ENCODE results near the gene ADIPOQ. TPM values are rescaled to one million over a fixed set of nuclear protein-coding genes. Genes with fewer than 3 reads are reported as not detected.

Gene ADIPOQ
- total and polyA plus RNA-seq, 12 donors = 0.39 to 47.0 (median 6.8) TPM; not detected in 1

DNA sequence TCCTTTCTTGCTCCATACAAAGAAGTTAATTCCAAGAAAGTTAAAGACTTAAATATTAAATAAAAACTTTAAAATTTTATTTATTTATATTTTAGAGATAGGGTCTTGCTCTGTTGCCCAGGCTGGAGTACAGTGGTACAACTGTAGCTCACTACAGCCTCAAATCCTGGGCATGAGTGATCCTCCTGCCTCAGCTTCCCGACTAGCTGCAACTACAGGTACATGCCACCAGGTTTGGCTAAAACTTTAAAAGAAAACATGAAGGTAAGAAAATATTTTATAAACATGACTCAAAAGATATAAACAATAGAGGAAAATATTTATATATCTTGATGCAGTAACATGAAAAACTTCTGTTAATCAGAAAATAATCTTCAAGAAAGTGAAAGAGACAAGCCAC is 33.2 kb downstream of the ADIPOQ start:
- intact Hi-C loops (cut with DNase I) = no loop called here
- Histone ChIP-seq H3K27me3 (no peaks in the 10 kb centered on the region), H3K9me3 (peaks cover 0 to 7% (median 0%) of the 10 kb centered on the region in 11 donors), H3K4me1 (peaks cover 0 to 21% (median 5%) of the 10 kb centered on the region in 9 donors), H3K27ac (no peak overlapping the region), H3K4me3 (no peak overlapping the region), H3K36me3 (no peaks in the 10 kb centered on the region)
- DNase-seq (no peak), ATAC-seq (no peak)
- 0 to 100% methylated on average over 1 of the region's 1 CpG for WGBS, 2 donors
- TF ChIP-seq, protein P1, sequence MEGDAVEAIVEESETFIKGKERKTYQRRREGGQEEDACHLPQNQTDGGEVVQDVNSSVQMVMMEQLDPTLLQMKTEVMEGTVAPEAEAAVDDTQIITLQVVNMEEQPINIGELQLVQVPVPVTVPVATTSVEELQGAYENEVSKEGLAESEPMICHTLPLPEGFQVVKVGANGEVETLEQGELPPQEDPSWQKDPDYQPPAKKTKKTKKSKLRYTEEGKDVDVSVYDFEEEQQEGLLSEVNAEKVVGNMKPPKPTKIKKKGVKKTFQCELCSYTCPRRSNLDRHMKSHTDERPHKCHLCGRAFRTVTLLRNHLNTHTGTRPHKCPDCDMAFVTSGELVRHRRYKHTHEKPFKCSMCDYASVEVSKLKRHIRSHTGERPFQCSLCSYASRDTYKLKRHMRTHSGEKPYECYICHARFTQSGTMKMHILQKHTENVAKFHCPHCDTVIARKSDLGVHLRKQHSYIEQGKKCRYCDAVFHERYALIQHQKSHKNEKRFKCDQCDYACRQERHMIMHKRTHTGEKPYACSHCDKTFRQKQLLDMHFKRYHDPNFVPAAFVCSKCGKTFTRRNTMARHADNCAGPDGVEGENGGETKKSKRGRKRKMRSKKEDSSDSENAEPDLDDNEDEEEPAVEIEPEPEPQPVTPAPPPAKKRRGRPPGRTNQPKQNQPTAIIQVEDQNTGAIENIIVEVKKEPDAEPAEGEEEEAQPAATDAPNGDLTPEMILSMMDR (IDR thresholded peaks at IDR 0.05) = no peak

DNA sequence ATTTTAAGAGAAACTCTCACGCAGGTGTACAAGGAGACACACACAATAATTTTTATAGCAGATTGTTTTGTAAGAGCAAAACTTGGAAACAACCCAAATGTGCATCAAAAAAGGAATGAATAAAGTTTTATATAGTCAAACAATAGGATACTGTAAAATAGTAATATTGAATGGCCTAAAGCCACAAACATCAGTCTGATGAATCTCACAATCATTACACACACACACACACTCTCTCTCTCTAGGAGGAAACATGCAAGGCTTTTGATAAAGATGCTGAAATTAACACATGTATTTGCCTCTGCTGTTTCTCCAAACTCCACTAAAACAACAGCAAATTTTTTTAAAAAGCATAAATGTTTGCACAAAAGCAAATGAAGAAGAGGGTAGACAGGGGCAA is 37.3 kb downstream of the ADIPOQ start:
- H3K36me3 ChIP-seq = no peaks in the 10 kb centered on the region
- TF ChIP-seq, protein P1 (IDR thresholded peaks at IDR 0.05) = no peak
- 88 to 97% methylated on average over 1 of the region's 1 CpG for WGBS, 2 donors
- intact Hi-C loops (cut with DNase I) = no loop called here
- no peak overlapping the region for H3K4me3 ChIP-seq
- no peak for DNase-seq
- H3K27me3 ChIP-seq = no peaks in the 10 kb centered on the region
- no peak for ATAC-seq
- peaks cover 0 to 7% (median 0%) of the 10 kb centered on the region in 11 donors for H3K9me3 ChIP-seq
- peaks cover 0 to 27% (median 0%) of the 10 kb centered on the region in 9 donors for H3K4me1 ChIP-seq
- no peak overlapping the region for H3K27ac ChIP-seq

DNA sequence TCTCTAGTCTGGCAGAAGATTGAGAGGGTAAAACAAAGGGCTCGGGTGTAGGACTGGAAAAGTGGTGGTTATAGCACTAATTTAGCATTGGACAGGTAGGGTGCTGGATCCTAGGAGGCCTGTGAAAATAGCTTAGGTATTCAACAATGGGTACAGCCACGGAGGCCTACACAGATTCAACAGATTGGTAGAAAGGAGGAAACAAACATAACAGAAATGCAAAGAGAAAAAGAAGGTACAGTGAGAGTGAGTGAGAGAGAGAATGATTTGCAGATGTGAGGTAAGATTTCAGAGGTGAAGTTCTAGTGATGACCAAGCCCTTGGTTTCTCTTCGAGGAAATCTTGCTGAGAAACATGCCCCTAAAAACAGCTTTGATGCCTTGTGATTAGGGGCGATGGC is 37.9 kb downstream of the ADIPOQ start:
- DNase-seq = no peak
- intact Hi-C loops (cut with DNase I) = no loop called here
- Histone ChIP-seq H3K36me3 (no peaks in the 10 kb centered on the region), H3K27me3 (no peaks in the 10 kb centered on the region), H3K4me3 (no peak overlapping the region), H3K4me1 (peaks cover 0 to 27% (median 0%) of the 10 kb centered on the region in 9 donors), H3K27ac (no peak overlapping the region), H3K9me3 (peaks cover 0 to 7% (median 0%) of the 10 kb centered on the region in 11 donors)
- TF ChIP-seq, protein P1 (IDR thresholded peaks at IDR 0.05) = no peak
- 90 to 92% methylated on average over 4 of the region's 4 CpGs for WGBS, 2 donors
- ATAC-seq = no peak

DNA sequence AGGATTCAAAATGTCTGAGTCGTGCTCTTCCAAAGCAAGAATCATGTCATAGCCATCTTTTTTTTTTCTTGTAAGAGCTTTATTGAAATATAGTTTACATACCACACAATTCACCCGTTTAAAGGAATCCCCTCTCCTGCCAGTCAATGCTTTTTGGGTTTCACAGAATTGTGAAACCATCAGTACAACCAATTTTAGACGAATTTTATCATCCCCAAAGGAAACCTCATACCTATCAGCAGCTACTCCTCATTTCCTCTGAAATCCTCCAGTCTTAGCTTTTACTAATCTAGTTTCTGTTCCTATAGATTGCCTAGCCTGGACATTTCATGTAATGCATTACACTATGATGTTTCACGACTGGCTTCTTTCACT is 39.6 kb downstream of the ADIPOQ start:
- TF ChIP-seq, protein P1 (IDR thresholded peaks at IDR 0.05) = no peak
- H3K27me3 ChIP-seq = no peaks in the 10 kb centered on the region
- no peak for ATAC-seq
- DNase-seq = no peak
- WGBS, 2 donors = 53 to 55% methylated on average over 4 of the region's 4 CpGs
- H3K4me3 ChIP-seq = no peak overlapping the region
- H3K36me3 ChIP-seq = no peaks in the 10 kb centered on the region
- intact Hi-C loops (cut with DNase I) = no loop called here
- no peak overlapping the region for H3K27ac ChIP-seq
- H3K9me3 ChIP-seq = no peaks in the 10 kb centered on the region
- H3K4me1 ChIP-seq = peaks cover 0 to 27% (median 0%) of the 10 kb centered on the region in 9 donors

Measured in heart right ventricle (tissue), 16 donors.